PC-3 (cell line): Measurements from ENCODE around the gene DMBX1. TPM values are rescaled to one million over a fixed set of nuclear protein-coding genes. Genes with fewer than 3 reads are reported as not detected.

Experiments
- ATAC-seq: fragments of 200-7000 bp; cut with Tn5 transposase; 2 replicates; pipeline ENCODE4 v1.9.1; 2020; ENCODE audit warnings: mild to moderate bottlenecking, moderate library complexity
- BruUV-seq: library from RNA; stranded (reverse); fragments of 400-500 nt; replicated peaks from 2 replicates; lab custom pipeline; 2021; lab: Mats Ljungman, UMichigan
- CTCF ChIA-PET: fragments of 300-600 bp; sonication (Branson Sonifier 250); formaldehyde crosslinking; loops from one replicate; lab custom pipeline; 2022; ENCODE audit warnings: antibody characterized with exemption; lab: Charles Lee
- POLR2A ChIA-PET: fragments of 300-600 bp; sonication (Branson Sonifier 250); formaldehyde crosslinking; loops from one replicate; lab custom pipeline; 2022; ENCODE audit warnings: antibody characterized with exemption; ENCODE audit not compliant: unreplicated experiment; lab: Charles Lee
- DNase-seq: peaks from one replicate; pipeline ENCODE4 v3.0.0-alpha.2; 2015
- H2AFZ ChIP-seq: fragments of 300-600 bp; sonication (generic); 2 replicates; pipeline ENCODE4 v1.6.0; 2016; ENCODE audit warnings: antibody characterized with exemption, low read length
- H3F3A ChIP-seq: fragments of 300-600 bp; sonication (generic); one replicate; pipeline ENCODE4 v1.6.0; 2017; ENCODE audit warnings: antibody characterized with exemption, low read length, control low read depth, mild to moderate bottlenecking; ENCODE audit not compliant: unreplicated experiment
- H3K27ac ChIP-seq: fragments of 300-600 bp; sonication (generic); 2 replicates; pipeline ENCODE4 v1.5.1; 2016; ENCODE audit warnings: mild to moderate bottlenecking, low read length
- H3K27me3 ChIP-seq: fragments of 300-600 bp; sonication (generic); 2 replicates; pipeline ENCODE4 v1.6.1; 2016; ENCODE audit warnings: low read length, mixed read lengths
- H3K36me3 ChIP-seq: fragments of 300-600 bp; sonication (generic); 2 replicates; pipeline ENCODE4 v1.6.1; 2016; ENCODE audit warnings: low read depth, mixed run types, low read length, mixed read lengths
- H3K4me1 ChIP-seq: fragments of 300-600 bp; sonication (generic); 2 replicates; pipeline ENCODE4 v1.5.1; 2016; ENCODE audit warnings: low read length; ENCODE audit not compliant: insufficient read depth
- H3K4me2 ChIP-seq: fragments of 300-600 bp; sonication (generic); 2 replicates; pipeline ENCODE4 v1.6.0; 2016; ENCODE audit warnings: low read length
- H3K4me3 ChIP-seq: fragments of 300-600 bp; sonication (generic); 2 replicates; pipeline ENCODE4 v1.5.1; 2016; ENCODE audit warnings: mild to moderate bottlenecking, low read length, mixed read lengths
- H3K79me2 ChIP-seq: fragments of 300-600 bp; sonication (generic); 2 replicates; pipeline ENCODE4 v1.6.1; 2017; ENCODE audit warnings: low read length, mixed read lengths
- H3K9ac ChIP-seq: fragments of 300-600 bp; sonication (generic); 2 replicates; pipeline ENCODE4 v1.6.0; 2016; ENCODE audit warnings: mild to moderate bottlenecking, low read length
- H3K9me2 ChIP-seq: fragments of 300-600 bp; sonication (generic); replicated peaks from 2 replicates; pipeline ENCODE4 v1.6.1; 2016; ENCODE audit warnings: mixed run types, low read length, mixed read lengths
- H3K9me3 ChIP-seq: fragments of 300-600 bp; sonication (generic); 2 replicates; pipeline ENCODE4 v1.6.1; 2016; ENCODE audit warnings: low read length, mixed read lengths
- H4K20me1 ChIP-seq: fragments of 300-600 bp; sonication (generic); 2 replicates; pipeline ENCODE4 v1.6.1; 2016; ENCODE audit warnings: low read length, mixed read lengths
- CTCF ChIP-seq: fragments of 300-600 bp; sonication (generic); conservative IDR thresholded peaks from 2 replicates; pipeline ENCODE4 v1.5.1; 2017; ENCODE audit warnings: antibody characterized with exemption, low read depth, mild to moderate bottlenecking, low read length
- EZH2 ChIP-seq: fragments of 300-600 bp; sonication (generic); IDR thresholded peaks from one replicate; pipeline ENCODE4 v1.6.1; 2017; ENCODE audit warnings: antibody characterized with exemption, mild to moderate bottlenecking, low read length; ENCODE audit not compliant: unreplicated experiment
- EZH2phosphoT487 ChIP-seq: fragments of 300-600 bp; sonication (generic); IDR thresholded peaks from 2 replicates; pipeline ENCODE4 v1.6.1; 2018; ENCODE audit warnings: mild to moderate bottlenecking, antibody characterized with exemption, low read length, borderline replicate concordance
- intact Hi-C: fragments of 100-400 bp; cut with micrococcal nuclease; formaldehyde crosslinking; loops from 2 replicates; pipeline ENCODE4 v1.9.0; 2023
- total RNA-seq: library from RNA; depleted of rRNA; stranded (reverse); fragments of >200 nt; gene quantifications from 2 replicates; pipeline ENCODE4 v1.2.3, GENCODE V29; 2014

DMBX1 gene
- total RNA-seq, 1 experiment from 2014 or later = 2.4 TPM

GRCh38 chr1:46451948-46452930 is 37.4 kb upstream of the DMBX1 start:
- H3K9ac ChIP-seq = no peak overlapping the region
- ATAC-seq (no peak), DNase-seq (no peak)
- no peak overlapping the region for H3K27ac ChIP-seq
- H3K27me3 ChIP-seq = no peaks in the 10 kb centered on the region
- H3K4me3 ChIP-seq = no peak overlapping the region
- H3K4me2 ChIP-seq = no peak overlapping the region
- no peaks in the 10 kb centered on the region for H3K9me2 ChIP-seq
- no peaks in the 10 kb centered on the region for H3K4me1 ChIP-seq
- intact Hi-C loops = no loop called here
- no peaks in the 10 kb centered on the region for H4K20me1 ChIP-seq
- H3K9me3 ChIP-seq = no peaks in the 10 kb centered on the region
- no peaks in the 10 kb centered on the region for H3K79me2 ChIP-seq
- BruUV-seq = no TSS peak
- H2AFZ ChIP-seq = no peak overlapping the region
- CTCF ChIA-PET = no interaction called here
- TF ChIP-seq CTCF = no peak
- no peak for TF ChIP-seq EZH2phosphoT487
- TF ChIP-seq EZH2 = no peak
- POLR2A ChIA-PET = interaction anchor here (0.6 kb wide), 1 partner anchor 59 kb away, joined by 14 read pairs; no protein-coding TSS in a partner anchor
- no peaks in the 10 kb centered on the region for H3K36me3 ChIP-seq
- no peaks in the 10 kb centered on the region for H3F3A ChIP-seq

GRCh38 chr1:46452931-46453325 is 36.7 kb upstream of the DMBX1 start:
- H3F3A ChIP-seq = no peaks in the 10 kb centered on the region
- H3K79me2 ChIP-seq = no peaks in the 10 kb centered on the region
- no peaks in the 10 kb centered on the region for H4K20me1 ChIP-seq
- H3K4me2 ChIP-seq = no peak overlapping the region
- BruUV-seq = no TSS peak
- no peak for TF ChIP-seq EZH2
- no peak for TF ChIP-seq EZH2phosphoT487
- TF ChIP-seq CTCF = no peak
- H3K9me2 ChIP-seq = no peaks in the 10 kb centered on the region
- no peaks in the 10 kb centered on the region for H3K27me3 ChIP-seq
- POLR2A ChIA-PET = no interaction called here
- CTCF ChIA-PET = no interaction called here
- no peaks in the 10 kb centered on the region for H3K9me3 ChIP-seq
- H3K36me3 ChIP-seq = no peaks in the 10 kb centered on the region
- H3K27ac ChIP-seq = no peak overlapping the region
- intact Hi-C loops = no loop called here
- DNase-seq (no peak), ATAC-seq (no peak)
- H3K4me1 ChIP-seq = no peaks in the 10 kb centered on the region
- no peak overlapping the region for H3K9ac ChIP-seq
- no peak overlapping the region for H3K4me3 ChIP-seq
- H2AFZ ChIP-seq = no peak overlapping the region

- no peak for DNase-seq
- no peaks in the 10 kb centered on the region for H3K4me1 ChIP-seq
- no peak overlapping the region for H3K4me3 ChIP-seq
- no peaks in the 10 kb centered on the region for H3K79me2 ChIP-seq
- no peak overlapping the region for H3K9ac ChIP-seq
- no peaks in the 10 kb centered on the region for H3K27me3 ChIP-seq
- H3K4me2 ChIP-seq = no peak overlapping the region
- no peak for ATAC-seq
- H3K9me2 ChIP-seq = no peaks in the 10 kb centered on the region
- intact Hi-C loops = no loop called here
- POLR2A ChIA-PET = no interaction called here
- TF ChIP-seq EZH2 (no peak), CTCF (no peak), EZH2phosphoT487 (no peak)
- no peak overlapping the region for H2AFZ ChIP-seq
- H3K36me3 ChIP-seq = no peaks in the 10 kb centered on the region
- CTCF ChIA-PET = no interaction called here
- BruUV-seq = no TSS peak
- H3K27ac ChIP-seq = no peak overlapping the region
- H3K9me3 ChIP-seq = no peaks in the 10 kb centered on the region
- no peaks in the 10 kb centered on the region for H3F3A ChIP-seq
- H4K20me1 ChIP-seq = no peaks in the 10 kb centered on the region
Measured at GRCh38 chr1:46453449-46453848, 36.2 kb upstream of the DMBX1 start.
